Skin epidermis (tissue), 12 donors: ENCODE measurements around the gene SETBP1.

Experiments used
- H3K27ac ChIP-seq, 21 experiments: fragments of 200-600 bp; sonication (generic) in 11 of 21; one replicate each; pipeline ENCODE4 v1.5.0; 2020; ENCODE audit warnings: mild to moderate bottlenecking in 3 of 21, inconsistent platforms in 2 of 21, moderate library complexity in 2 of 21
- H3K4me3 ChIP-seq, 7 experiments: fragments of 200-600 bp; sonication (generic) in 2 of 7; one replicate each; pipeline ENCODE4 v1.5.0; 2020; ENCODE audit warnings: inconsistent platforms in 2 of 7, mild to moderate bottlenecking in 2 of 7, moderate library complexity in 1 of 7

Gene SETBP1

DNA sequence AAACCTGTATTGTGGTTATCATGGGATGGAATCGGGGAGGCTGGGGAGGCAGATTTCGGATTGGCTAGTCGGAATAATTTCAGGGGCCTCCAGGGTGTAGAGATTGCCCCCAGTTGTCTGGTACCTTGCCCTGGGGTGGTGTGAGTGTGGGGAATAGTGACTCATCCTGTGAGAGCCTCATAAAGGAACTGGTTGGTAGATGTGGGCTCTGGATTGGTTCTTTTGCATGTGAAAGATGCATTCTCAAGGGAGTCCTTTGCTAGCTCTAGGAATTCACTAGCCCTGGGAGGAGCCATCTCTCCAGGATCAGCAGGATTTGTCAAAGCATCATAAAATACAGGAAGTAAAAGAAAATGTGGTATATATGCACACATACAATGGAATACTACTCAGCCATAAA is 331.6 kb downstream of the SETBP1 start:
- no peak overlapping the region for H3K27ac ChIP-seq
- H3K4me3 ChIP-seq = no peak overlapping the region

DNA sequence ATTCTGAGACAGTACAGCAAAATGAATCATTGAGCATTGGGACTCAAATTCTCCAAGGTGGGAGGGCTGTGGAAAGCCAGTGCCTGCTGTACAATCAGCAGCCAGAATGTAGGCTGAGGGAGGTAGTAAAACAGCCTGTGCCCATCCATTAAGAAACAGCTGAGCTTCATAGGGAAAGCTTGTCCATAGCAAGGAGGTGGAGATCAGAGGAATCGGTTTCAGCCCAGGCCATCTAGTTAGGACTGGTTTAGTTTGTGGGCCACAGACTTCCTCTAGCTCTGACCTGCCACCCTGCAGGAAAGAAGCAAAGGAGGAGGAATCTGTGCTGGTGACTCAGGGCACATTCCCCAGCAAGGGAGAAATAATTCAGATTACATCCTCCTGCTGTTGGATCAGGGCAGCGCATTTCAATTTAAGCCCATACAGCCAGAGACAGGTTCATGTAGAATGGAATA is 333.4 kb downstream of the SETBP1 start:
- peak overlapping the region in 5 of 21 experiments; percentile 11 to 33 (median 21) for H3K27ac ChIP-seq
- H3K4me3 ChIP-seq = no peak overlapping the region

DNA sequence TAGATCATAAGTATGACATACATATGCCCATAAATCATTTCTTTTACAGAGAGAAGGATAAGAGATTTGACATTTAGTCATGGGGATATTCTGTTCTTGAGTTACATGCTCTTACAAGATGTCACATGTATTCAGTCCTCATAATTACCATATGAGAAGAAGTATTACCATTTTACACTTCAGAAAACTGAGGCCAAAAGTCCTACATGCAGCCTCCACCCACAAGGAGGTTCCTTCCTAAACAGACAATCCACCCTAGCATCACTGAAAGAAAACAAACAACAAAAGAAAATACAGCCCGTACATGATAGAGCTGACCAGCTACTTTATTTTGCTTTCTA is 335.1 kb downstream of the SETBP1 start:
- Histone ChIP-seq H3K4me3 (no peak overlapping the region), H3K27ac (peak overlapping the region in 16 of 21 experiments; percentile 12 to 82 (median 68))

DNA sequence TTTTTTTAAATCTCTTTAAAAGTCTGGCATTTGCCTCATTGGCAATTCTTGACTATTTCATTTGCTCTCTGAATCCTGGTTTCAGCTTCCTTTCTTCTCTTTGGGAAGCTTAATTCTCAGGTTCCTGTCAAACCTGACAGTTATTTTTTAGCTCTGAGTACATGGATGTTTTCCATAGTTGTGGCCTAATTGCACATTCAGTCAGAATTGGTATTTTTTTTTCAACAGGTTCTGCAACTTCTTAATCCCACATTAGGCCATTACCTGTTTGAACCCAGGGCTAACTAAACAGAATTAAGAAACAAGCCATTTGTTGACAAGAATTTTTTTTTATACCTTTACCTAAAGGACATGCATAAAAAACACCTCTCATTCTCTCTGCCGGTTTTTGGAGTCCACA is 338.8 kb downstream of the SETBP1 start:
- peak overlapping the region in 2 of 21 experiments; percentile 25 to 34 for H3K27ac ChIP-seq
- H3K4me3 ChIP-seq = no peak overlapping the region

DNA sequence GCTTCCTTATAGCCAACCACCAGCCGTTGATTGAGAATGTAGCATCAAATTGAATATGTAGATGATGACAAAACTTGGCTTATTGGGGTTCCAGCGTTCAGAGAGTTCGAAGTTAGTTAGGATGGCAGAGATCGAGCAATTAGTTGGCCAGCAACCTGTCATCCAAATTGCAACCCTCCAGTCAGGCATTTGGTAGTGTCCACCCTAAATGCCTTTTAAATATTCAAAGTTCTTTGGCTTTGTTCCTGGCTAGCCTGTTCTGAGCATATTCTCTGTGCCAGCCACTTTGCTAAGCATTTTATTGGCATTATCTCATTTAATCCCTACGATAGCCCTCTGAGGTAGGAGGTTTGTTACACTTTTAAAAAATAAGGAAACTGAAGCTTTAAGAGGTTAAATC is 342.8 kb downstream of the SETBP1 start:
- no peak overlapping the region for H3K27ac ChIP-seq
- no peak overlapping the region for H3K4me3 ChIP-seq

DNA sequence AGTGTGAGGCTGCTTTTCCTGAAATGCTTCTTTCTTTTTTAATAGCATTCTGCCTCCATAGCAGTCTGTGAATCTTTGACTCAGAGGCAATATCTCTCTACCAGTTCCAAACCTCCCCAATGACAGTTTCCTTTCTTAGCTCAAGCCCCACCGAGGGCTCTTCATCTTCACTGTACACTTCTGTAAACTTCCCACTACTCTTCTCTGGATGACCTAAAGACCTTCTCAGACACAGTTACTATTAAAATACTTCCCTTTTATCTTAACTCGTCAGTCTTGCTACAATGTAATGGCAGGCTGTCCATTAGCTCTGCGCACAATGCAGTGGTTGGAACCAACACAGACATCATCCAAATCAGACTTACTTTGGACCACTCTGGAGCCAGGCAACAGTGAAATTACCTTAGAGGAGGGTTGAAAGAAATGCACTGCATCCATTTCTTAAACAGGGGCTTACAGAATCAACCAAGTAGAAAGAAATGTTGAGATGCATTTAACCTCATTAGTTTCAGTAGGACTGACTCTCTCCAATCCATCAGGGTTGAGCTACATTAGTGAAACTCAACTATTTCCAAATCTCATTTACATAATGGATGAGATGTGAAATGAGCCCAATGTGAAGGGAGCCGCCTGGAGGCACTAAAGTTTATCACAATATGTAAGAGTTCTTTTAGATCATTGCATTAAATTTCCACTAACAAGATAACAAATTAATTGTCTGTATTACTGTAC is 343.8 kb downstream of the SETBP1 start:
- Histone ChIP-seq H3K27ac (no peak overlapping the region), H3K4me3 (no peak overlapping the region)

DNA sequence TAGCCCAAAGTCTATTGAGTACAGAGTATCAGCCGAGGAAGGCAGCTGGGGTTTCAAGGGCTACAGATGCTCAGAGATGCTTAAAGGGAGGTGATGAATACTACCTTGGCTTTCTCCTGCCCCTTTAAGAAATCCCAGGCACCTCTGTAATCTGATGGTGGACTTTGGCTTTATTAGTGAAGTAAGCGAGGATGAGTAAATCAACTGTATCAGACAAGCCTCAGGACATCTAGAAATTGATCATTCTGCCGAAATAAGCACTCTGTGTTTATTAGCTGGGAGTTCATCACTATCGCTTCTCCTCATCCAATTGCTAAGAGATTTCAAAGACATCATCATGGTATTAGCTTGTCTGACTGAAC is 344.4 kb downstream of the SETBP1 start:
- H3K4me3 ChIP-seq = no peak overlapping the region
- no peak overlapping the region for H3K27ac ChIP-seq

DNA sequence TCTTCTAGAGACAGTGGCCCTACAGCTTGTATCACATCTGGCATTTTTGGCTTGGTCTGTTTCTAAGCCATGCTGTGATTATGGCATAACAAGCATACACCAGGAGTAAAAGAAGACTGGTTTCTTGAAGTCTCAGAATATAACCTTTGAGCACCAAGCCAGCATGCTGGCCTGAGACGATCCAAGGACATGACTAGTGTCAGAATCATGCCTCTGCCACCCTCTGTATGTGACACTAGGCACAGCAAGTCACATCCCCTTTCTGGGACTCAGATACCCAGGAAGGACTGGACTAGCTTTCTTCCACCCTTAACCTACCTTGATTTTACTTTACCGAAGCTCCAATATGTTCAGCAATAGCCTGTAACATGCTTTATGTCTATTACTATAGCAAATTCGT is 345.5 kb downstream of the SETBP1 start:
- no peak overlapping the region for H3K27ac ChIP-seq
- no peak overlapping the region for H3K4me3 ChIP-seq

DNA sequence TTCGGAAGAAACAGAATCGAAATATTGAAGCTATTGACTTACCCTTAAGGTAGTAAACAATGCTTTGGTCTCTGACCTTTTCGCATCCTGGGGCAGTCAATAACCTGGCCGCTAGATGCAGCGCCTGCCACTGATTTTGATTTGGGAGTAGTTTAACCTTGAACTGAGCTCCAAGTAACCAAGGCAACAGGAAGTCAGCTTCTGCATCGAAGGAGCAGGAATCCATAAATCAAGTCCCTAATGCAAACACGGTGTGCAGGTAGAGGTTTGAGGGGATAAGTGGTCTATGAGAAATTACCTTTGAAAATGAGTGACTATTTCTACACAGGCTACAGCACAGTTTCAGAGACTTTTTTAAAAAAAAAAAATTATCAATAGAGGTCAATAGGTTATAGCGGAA is 353.5 kb downstream of the SETBP1 start:
- Histone ChIP-seq H3K4me3 (no peak overlapping the region), H3K27ac (no peak overlapping the region)

DNA sequence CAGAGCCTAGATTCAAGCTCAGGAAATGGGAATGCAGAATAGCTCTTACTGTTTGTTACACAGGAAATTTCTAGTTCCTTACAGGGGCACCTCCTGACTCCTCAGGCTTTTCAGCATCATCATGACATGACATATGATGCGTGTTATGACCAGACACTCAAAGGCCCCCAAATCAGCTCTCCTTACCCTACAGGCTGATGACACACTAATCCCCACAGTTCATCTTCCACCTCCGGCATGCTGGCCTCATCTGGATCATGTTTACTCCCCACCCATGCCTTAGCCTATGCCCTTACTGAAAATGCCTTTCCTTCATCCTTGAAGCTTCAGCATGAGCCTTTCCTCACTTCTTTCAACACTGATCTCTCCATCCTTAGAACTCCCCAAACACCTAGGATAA is 356.9 kb downstream of the SETBP1 start:
- no peak overlapping the region for H3K4me3 ChIP-seq
- H3K27ac ChIP-seq = no peak overlapping the region

DNA sequence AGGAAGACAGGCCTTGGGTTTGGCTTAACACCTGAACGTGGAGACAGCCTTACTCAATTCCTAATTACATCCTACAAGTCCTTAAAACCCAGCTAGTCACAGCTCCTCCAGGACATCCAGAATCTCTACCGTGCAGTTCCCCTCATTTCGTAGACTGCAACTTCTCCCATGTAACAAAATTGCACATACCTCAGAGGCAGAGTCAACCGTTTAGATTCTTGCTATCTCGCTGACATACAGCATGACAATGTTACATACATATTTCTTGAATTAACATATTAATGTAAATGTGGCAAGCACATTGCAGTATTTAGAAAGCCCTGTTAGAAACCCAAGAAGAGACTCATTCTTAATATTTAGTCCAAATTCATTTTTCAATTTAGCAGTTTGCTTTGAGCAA is 358.7 kb downstream of the SETBP1 start:
- no peak overlapping the region for H3K27ac ChIP-seq
- no peak overlapping the region for H3K4me3 ChIP-seq

DNA sequence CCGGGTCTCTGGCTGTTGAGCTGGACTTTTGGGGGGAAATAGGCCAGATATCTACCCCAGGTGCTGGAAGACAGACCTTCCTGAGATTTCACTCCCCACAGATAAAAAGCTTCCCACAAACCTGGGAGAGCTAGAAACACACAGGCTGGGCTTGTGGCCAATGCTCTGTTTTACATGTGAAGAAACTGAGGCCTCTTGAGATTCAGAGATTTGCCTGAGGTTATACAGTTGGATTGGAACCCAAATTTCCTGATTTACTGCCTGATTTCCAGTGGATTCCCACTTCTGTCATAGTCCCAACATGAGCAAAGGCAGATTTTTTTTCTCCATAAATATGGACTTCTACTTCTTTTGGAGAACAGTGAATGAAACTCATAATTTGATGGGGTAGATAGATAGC is 360.2 kb downstream of the SETBP1 start:
- no peak overlapping the region for H3K27ac ChIP-seq
- no peak overlapping the region for H3K4me3 ChIP-seq

DNA sequence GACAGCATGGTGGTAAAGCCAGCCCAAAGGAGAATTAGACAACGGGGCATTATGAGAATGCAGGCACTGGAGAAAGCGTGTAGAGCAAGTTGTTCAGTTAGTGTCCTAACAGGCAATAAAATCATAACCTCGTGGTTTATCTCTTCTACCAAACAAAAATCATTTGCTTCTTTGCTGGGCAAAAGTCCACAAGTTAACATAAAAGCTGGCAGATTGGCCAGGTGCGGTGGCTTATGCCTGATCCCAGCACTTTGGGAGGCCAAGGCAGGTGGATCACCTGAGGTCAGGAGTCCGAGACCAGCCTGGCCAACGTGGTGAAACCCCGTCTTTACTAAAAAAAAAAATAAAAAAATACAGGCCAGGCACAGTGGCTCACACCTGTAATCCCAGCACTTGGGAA is 364.1 kb downstream of the SETBP1 start:
- Histone ChIP-seq H3K4me3 (no peak overlapping the region), H3K27ac (no peak overlapping the region)

DNA sequence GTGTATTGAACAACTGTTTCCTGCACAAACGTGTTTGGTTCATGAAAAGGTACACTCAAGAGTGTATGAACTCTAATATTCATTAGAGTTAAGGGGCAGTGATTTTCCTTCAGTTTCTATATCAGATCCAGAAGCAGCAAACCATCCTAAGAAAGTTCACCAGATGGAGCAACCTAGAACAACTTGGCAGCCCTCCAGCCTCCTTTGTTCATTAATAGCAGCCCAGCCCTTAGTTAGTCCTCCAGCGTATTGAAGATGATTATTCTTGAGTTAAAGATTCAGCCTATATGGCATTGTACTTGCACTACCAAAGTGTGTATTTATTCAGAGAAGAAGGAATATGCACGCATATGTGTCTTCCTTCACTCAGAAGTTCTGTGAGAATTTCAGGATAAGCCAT is 365.5 kb downstream of the SETBP1 start:
- Histone ChIP-seq H3K27ac (no peak overlapping the region), H3K4me3 (no peak overlapping the region)

DNA sequence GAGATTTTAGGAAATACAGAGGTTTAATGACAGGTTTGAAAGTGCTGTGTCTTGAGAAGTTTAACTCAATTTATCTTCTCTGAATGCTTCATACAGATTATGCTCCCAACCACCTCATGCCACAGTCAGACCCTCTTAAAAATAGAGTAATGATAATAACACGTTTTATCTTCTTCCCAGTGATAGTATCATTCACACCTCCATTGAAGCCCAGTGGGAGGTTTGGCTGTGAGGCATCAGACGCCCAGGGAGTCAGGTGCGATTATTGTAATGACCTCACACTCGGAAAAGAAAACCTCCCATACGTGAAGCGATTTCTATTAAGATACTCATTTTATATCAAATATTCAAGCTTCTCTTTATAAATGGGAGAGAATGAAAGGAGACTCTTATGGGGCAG is 366.3 kb downstream of the SETBP1 start:
- no peak overlapping the region for H3K27ac ChIP-seq
- H3K4me3 ChIP-seq = no peak overlapping the region

DNA sequence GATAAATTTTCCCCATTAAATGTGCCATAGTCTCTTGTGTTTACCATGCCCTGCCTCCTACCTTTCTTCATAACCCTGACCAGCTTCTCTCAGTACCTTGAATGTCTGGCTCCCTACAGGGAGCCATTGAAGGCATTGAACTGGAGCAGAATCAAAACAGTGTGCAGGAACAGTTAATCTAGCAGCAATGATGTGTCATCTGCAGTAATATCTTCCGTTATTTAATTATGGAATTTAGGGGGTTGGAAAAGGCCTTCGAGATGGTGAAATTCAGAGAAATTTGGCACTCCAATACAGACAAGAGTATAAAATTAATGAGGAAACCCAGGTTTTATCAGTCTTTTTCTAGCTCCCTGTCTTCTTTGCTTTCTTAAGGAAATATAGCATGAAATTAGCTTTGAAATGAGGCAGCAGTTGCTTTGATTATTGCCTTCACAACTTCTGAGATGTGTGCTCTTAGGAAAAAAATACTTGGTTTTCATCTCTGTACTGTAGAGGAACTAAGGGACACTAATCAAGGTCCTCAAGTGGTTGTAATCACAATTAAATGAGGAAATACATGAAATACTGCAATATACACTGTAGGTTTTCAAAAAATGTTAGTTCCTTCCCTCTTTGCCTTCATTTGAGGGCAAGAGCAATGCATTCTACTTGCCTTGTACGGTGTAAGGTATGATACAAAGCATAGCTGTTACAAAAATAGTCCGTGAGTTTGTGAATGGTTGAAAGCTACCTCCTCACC is 369.1 kb downstream of the SETBP1 start:
- H3K27ac ChIP-seq = peak overlapping the region in 4 of 21 experiments; percentile 12 to 56 (median 26)
- no peak overlapping the region for H3K4me3 ChIP-seq

DNA sequence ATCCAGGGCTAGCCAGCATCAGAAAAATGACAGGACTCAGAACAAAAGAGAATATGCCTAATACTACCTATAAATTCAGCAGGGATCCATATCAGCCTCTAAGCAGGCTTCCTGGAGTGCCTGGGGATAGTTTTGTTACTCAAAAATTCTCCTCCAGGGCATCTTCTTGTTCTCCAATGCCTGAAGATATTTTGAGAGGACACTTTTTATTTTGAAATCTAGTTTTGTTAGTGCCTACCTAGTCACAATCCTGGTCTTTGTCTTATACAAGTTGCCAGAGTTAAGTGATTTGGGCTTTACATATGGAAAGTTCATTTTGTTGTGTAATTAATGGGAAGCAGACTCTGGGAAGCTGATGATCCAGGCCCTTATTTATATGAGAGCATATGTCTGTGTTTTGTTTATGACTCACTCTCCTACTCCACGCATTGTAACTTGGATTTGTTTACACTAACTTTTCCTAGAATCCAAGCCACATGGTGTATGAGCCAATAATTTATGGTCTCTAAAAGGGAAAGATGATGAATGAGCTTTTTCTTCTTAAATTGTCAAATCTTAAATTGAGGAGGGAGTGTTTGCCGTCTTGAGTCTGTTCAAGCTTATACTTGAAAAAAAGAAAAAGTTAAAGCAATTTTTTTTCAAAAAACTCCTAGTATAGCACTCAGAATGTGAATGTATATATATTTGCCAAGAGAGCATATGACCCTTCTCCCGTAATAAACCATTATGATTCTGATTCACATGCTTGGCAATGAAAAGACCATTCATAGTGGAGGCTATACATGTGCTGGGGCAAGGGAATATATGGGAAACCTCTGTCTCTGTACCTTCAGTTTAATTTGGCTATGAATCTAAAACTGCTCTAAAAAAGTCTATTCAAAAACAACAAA is 370.3 kb downstream of the SETBP1 start:
- Histone ChIP-seq H3K27ac (peak overlapping the region in 8 of 21 experiments; percentile 12 to 68 (median 48)), H3K4me3 (no peak overlapping the region)

DNA sequence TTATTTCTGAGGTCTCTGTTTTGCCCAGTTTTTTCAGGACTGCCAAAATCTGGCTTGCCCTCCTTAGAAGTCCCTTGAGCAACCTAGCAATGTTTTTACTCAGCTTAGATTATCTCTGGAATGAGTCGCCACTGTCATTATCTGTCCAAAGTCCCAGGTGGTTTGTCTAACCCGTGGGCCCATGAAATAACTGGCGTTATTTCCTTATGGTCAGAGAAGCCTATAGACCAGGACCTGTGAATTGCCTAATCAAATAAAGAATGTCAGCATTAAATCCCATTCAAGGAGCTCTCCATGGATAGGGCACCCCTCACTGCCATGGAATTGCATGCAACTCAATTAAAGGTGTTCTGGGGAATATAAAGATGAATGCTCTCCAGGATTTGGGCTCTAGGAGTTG is 373.9 kb downstream of the SETBP1 start:
- Histone ChIP-seq H3K4me3 (no peak overlapping the region), H3K27ac (no peak overlapping the region)

DNA sequence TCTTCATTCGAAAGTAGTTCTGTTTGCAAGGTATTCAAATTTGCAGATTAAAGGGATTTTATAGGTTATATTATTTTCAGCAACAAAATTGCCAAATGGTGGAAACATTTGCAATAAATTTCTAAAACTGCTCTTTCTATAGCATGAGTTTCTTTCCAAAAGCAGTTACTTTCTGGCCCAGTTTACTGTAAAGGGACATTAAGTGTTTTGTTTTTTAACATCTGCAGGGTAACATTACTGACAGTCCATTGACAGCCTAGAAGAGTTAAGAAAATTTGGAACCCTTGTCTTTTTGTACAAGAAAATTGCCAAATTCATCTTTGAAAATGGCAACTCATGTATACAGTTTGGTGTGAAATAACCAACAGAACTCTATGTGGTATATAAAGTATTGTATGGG is 375.1 kb downstream of the SETBP1 start:
- H3K4me3 ChIP-seq = no peak overlapping the region
- peak overlapping the region in 1 of 21 experiments; percentile 15 for H3K27ac ChIP-seq

DNA sequence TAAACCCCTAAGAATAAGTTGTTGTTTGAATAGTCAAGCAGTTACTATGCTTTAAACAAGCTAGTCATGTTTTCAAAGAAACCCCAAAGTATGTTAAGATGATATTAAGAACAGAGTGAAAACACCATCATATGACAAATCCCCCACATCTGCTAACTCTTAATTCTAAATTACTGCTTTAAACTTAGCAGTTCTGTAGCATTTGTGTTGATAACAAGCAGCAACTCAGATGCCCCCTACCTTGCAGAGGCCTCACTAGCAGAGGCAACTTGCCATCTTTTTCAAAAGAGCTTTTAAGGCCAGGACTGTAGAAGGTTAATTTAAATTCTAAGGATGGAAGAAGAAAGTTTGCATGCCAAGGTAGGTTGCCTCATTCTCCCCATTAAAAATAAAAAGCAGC is 376.2 kb downstream of the SETBP1 start:
- H3K27ac ChIP-seq = peak overlapping the region in 5 of 21 experiments; percentile 13 to 52 (median 39)
- no peak overlapping the region for H3K4me3 ChIP-seq
